ENCODE data around the gene PARVA. TPM values are rescaled to one million over a fixed set of nuclear protein-coding genes. Genes with fewer than 3 reads are reported as not detected.

The PARVA gene
- total RNA-seq, 2 donors from 2014 or later: 38.4 to 55.1 TPM

- DNase-seq (ENCODE audit: low spot score): no peak
- Histone ChIP-seq H3K27me3 (replicated peaks; ENCODE audit: insufficient read depth) (no peaks in the 10 kb centered on the region), H3K36me3 (no peaks in the 10 kb centered on the region), H3K4me1 (replicated peaks) (peaks cover 3% of the 10 kb centered on the region), H3K4me3 (no peak overlapping the region), H3K9me3 (no peaks in the 10 kb centered on the region), H3K27ac (no peak overlapping the region)
- TF ChIP-seq POLR2A (IDR thresholded peaks at IDR 0.05) (no peak), POLR2AphosphoS5 (IDR thresholded peaks at IDR 0.05) (no peak), CTCF (IDR thresholded peaks at IDR 0.05) (no peak)
- intact Hi-C loops (cut with DNase I): no loop called here
- 77% methylated on average over 9 of the region's 9 CpGs for WGBS
Measured at GRCh38 chr11:12512826-12513395, 135.5 kb downstream of the PARVA start.

GRCh38 chr11:12516387-12517105 is 139.2 kb downstream of the PARVA start:
- no peaks in the 10 kb centered on the region for H3K9me3 ChIP-seq
- peaks cover 3% of the 10 kb centered on the region for H3K4me1 ChIP-seq (replicated peaks)
- no peaks in the 10 kb centered on the region for H3K36me3 ChIP-seq
- peak overlapping the region; percentile 30 to 38 for H3K27ac ChIP-seq
- TF ChIP-seq POLR2AphosphoS5 (IDR thresholded peaks at IDR 0.05) (peak; percentile 53), POLR2A (IDR thresholded peaks at IDR 0.05) (no peak), CTCF (IDR thresholded peaks at IDR 0.05) (no peak)
- WGBS: 66% methylated on average over 4 of the region's 4 CpGs
- DNase-seq (ENCODE audit: low spot score): no peak
- no peaks in the 10 kb centered on the region for H3K27me3 ChIP-seq (replicated peaks; ENCODE audit: insufficient read depth)
- H3K4me3 ChIP-seq: no peak overlapping the region
- intact Hi-C loops (cut with DNase I): no loop called here

GRCh38 chr11:12517306-12517705 is 139.9 kb downstream of the PARVA start:
- Histone ChIP-seq H3K9me3 (no peaks in the 10 kb centered on the region), H3K4me1 (replicated peaks) (peaks cover 3% of the 10 kb centered on the region), H3K36me3 (no peaks in the 10 kb centered on the region), H3K27ac (peak overlapping the region in 1 of 2 donors; percentile 38), H3K27me3 (replicated peaks; ENCODE audit: insufficient read depth) (no peaks in the 10 kb centered on the region), H3K4me3 (no peak overlapping the region)
- WGBS: 100% methylated on average over 4 of the region's 4 CpGs
- intact Hi-C loops (cut with DNase I): no loop called here
- no peak for TF ChIP-seq POLR2A (IDR thresholded peaks at IDR 0.05)
- no peak for TF ChIP-seq CTCF (IDR thresholded peaks at IDR 0.05)
- no peak for TF ChIP-seq POLR2AphosphoS5 (IDR thresholded peaks at IDR 0.05)
- no peak for DNase-seq (ENCODE audit: low spot score)

- DNase-seq (ENCODE audit: low spot score): no peak
- 63% methylated on average over 4 of the region's 4 CpGs for whole genome bisulfite sequencing
- no peak overlapping the region for H3K27ac ChIP-seq
- H3K9me3 ChIP-seq: no peaks in the 10 kb centered on the region
- peaks cover 3% of the 10 kb centered on the region for H3K4me1 ChIP-seq (replicated peaks)
- TF ChIP-seq POLR2AphosphoS5 (IDR thresholded peaks at IDR 0.05) (peak; percentile 21), CTCF (IDR thresholded peaks at IDR 0.05) (no peak)
- H3K4me3 ChIP-seq: no peak overlapping the region
- intact Hi-C loops (cut with DNase I): no loop called here
- H3K36me3 ChIP-seq: no peaks in the 10 kb centered on the region
- H3K27me3 ChIP-seq (replicated peaks; ENCODE audit: insufficient read depth): no peaks in the 10 kb centered on the region
Measured at GRCh38 chr11:12517741-12518140, 140.4 kb downstream of the PARVA start.
